ENCODE data around the gene DLGAP4. TPM values are rescaled to one million over a fixed set of nuclear protein-coding genes. Genes with fewer than 3 reads are reported as not detected.

DLGAP4 gene
- total RNA-seq, 1 donor from 2014 or later, result 77.3 TPM

DNA sequence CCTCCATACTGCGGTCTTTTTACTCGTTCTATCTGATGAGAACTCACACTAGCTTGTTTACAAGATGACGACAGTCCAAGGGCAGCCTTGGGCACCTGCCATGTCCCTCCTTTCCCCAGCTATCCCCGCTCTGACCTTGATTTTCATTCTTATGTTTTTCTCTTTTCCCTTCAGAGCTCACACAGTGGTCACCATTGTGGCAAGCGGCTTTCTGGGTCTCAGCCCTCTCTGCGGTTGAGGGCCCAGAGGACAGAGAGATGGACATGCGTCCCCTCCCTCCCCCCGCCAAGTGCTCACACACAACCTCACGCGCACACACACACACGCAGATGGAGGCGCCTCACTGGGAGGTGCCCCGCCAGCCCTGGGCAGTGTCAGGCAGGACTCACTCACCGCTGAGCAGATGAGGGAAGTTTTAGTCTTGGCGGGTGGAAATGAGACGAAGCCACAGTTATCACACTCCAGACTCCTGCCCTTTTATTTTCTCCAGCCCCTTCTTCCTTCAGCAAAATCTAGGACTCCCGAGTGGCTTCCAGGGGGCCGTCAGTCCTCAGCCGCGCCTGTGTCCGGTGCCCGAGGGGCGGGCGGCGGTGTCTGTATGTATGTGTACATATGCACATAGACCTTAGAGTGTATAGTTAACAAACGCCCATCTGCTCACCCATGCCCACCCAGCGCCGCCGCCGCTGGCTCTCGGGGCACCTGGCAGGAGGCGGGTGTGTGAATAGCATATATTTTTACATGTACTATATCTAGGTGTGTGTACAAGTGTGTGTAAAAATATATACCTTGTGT is 221.4 kb downstream of the DLGAP4 start:
- TF ChIP-seq, protein P1, sequence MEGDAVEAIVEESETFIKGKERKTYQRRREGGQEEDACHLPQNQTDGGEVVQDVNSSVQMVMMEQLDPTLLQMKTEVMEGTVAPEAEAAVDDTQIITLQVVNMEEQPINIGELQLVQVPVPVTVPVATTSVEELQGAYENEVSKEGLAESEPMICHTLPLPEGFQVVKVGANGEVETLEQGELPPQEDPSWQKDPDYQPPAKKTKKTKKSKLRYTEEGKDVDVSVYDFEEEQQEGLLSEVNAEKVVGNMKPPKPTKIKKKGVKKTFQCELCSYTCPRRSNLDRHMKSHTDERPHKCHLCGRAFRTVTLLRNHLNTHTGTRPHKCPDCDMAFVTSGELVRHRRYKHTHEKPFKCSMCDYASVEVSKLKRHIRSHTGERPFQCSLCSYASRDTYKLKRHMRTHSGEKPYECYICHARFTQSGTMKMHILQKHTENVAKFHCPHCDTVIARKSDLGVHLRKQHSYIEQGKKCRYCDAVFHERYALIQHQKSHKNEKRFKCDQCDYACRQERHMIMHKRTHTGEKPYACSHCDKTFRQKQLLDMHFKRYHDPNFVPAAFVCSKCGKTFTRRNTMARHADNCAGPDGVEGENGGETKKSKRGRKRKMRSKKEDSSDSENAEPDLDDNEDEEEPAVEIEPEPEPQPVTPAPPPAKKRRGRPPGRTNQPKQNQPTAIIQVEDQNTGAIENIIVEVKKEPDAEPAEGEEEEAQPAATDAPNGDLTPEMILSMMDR (IDR thresholded peaks at IDR 0.05), result no peak
- peak in 1 of 2 donors; percentile 42 for TF ChIP-seq POLR2AphosphoS5 (IDR thresholded peaks at IDR 0.05; ENCODE audit: insufficient read depth in 1 of 2, low read depth in 1 of 2)
- DNase-seq (ENCODE audit: extremely low spot score in 2 of 2), result no peak
- H3K9me3 ChIP-seq, result no peaks in the 10 kb centered on the region
- H3K4me3 ChIP-seq, result no peak overlapping the region
- intact Hi-C loops (cut with DNase I), result no loop called here
- H3K27ac ChIP-seq, result no peak overlapping the region
- H3K27me3 ChIP-seq, result no peaks in the 10 kb centered on the region
- H3K4me1 ChIP-seq, result peaks cover 6% of the 10 kb centered on the region
- H3K36me3 ChIP-seq, result peaks cover 0 to 51% of the 10 kb centered on the region in 2 donors

DNA sequence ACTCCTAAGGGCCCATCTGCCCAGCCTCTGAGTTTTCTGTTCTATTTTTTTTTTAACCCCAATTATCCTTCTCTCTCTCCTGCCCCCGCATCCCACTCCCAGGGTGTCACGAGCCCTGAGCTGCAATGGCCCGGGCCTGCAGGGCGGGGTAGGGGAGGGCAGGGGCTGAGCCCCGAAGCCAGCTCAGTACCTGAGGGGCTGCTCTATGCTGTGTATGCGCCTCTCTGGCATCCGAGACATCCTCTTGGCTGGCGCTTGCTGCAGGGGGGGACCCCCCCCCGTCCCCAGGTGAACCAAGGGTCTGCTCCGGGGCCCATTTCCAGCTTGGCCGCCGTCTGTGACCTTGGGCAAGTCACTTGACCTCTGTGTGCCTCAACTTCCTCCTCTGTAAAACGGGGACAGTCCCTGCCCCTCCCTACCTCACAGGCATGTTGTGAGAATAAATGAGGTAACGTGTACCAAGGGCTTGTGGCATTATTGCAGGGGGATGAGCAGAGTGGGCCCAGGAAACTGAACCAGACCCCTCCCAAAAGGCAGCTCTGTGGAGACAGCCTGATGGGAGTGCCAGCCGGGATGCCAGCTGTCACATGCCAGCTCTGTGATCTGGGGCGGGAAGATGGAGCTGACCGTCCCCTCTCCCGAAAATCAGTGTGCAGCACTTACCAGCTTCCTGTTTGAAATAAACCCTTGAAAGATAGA is 222.2 kb downstream of the DLGAP4 start:
- Histone ChIP-seq H3K9me3 (no peaks in the 10 kb centered on the region), H3K4me1 (no peaks in the 10 kb centered on the region), H3K36me3 (peaks cover 0 to 51% of the 10 kb centered on the region in 2 donors), H3K27me3 (no peaks in the 10 kb centered on the region), H3K27ac (no peak overlapping the region), H3K4me3 (no peak overlapping the region)
- DNase-seq (ENCODE audit: extremely low spot score in 2 of 2), result no peak
- TF ChIP-seq POLR2A (IDR thresholded peaks at IDR 0.05) (no peak), POLR2AphosphoS5 (IDR thresholded peaks at IDR 0.05; ENCODE audit: insufficient read depth in 1 of 2, low read depth in 1 of 2) (no peak)
- TF ChIP-seq, protein P1 (IDR thresholded peaks at IDR 0.05), result no peak
- intact Hi-C loops (cut with DNase I), result no loop called here

DNA sequence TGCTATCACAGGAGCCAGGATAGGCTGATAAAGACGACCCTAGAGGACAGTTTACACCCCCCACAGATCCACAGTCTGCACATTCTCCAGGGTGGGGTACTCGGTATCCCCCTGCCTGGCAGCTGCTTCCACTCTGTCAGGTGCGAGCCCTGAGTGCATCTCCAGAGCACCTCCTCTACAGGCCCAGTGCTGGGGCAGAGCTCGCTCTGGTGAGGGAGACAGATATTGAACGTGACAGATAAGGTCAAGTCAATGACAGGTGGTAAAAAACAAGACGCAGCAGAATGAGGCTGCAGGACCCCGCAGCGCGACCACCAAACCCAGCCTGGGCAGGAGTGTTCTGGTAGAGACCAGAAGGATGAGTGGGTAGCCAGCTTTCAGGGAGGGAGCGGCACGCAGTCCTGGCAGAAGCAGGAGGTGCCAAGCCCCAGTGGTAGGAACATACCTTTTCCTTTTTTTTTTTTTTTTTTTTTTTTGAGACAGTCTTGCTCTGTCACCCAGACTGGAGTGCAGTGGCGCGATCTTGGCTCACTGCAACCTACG is 222.8 kb downstream of the DLGAP4 start:
- intact Hi-C loops (cut with DNase I), result no loop called here
- H3K4me1 ChIP-seq, result no peaks in the 10 kb centered on the region
- peaks cover 0 to 45% of the 10 kb centered on the region in 2 donors for H3K36me3 ChIP-seq
- H3K27ac ChIP-seq, result no peak overlapping the region
- no peak overlapping the region for H3K4me3 ChIP-seq
- no peak for DNase-seq (ENCODE audit: extremely low spot score in 2 of 2)
- TF ChIP-seq, protein P1 (IDR thresholded peaks at IDR 0.05), result no peak
- TF ChIP-seq POLR2AphosphoS5 (IDR thresholded peaks at IDR 0.05; ENCODE audit: insufficient read depth in 1 of 2, low read depth in 1 of 2), result no peak
- TF ChIP-seq POLR2A (IDR thresholded peaks at IDR 0.05), result no peak
- H3K9me3 ChIP-seq, result no peaks in the 10 kb centered on the region
- H3K27me3 ChIP-seq, result no peaks in the 10 kb centered on the region

DNA sequence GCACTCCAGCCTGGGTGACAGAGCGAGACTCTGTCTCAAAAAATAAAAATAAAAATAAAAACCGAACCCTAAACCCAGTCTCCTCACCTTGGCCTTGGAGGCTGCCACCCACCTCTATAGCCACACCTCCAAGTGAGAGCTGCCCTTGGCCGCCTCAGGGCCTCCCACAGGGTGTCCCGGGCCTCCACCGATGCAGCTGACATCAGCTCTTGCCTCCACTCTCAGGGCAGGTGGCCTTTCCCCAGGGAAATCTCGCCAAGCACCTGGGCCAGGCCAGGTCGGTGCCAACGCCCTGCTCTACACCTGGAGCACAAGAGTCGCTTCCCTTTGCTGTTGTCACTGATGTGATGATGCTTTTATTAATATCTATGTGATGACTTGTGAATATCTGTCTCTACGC is 226.2 kb downstream of the DLGAP4 start:
- H3K36me3 ChIP-seq, result peaks cover 0 to 13% of the 10 kb centered on the region in 2 donors
- H3K9me3 ChIP-seq, result no peaks in the 10 kb centered on the region
- H3K27ac ChIP-seq, result no peak overlapping the region
- DNase-seq (ENCODE audit: extremely low spot score in 2 of 2), result no peak
- intact Hi-C loops (cut with DNase I), result no loop called here
- TF ChIP-seq, protein P1 (IDR thresholded peaks at IDR 0.05), result no peak
- TF ChIP-seq POLR2AphosphoS5 (IDR thresholded peaks at IDR 0.05; ENCODE audit: insufficient read depth in 1 of 2, low read depth in 1 of 2) (no peak), POLR2A (IDR thresholded peaks at IDR 0.05) (no peak)
- H3K4me3 ChIP-seq, result no peak overlapping the region
- H3K4me1 ChIP-seq, result no peaks in the 10 kb centered on the region
- H3K27me3 ChIP-seq, result no peaks in the 10 kb centered on the region
